Activated T-cell treated with anti-CD3 and anti-CD28 coated beads, Interleukin-2, amount 50 U/mL, for 4 hours (primary cell): ENCODE data around the gene TOMM70. TPM values are rescaled to one million over a fixed set of nuclear protein-coding genes. Genes with fewer than 3 reads are reported as not detected.

Source experiments
- ATAC-seq, 2 donors: fragments of 200-7000 bp; cut with Tn5 transposase; one replicate each; pipeline ENCODE4 v1.10.0; 2021
- DNase-seq: peaks from one replicate; pipeline ENCODE4 v3.0.0-alpha.2; 2020
- H3K27me3 Mint-ChIP-seq: one replicate; pipeline ENCODE4 v1.8.0; 2021; ENCODE audit warnings: low read depth, mixed read lengths
- H3K36me3 Mint-ChIP-seq: one replicate; pipeline ENCODE4 v1.8.0; 2022; ENCODE audit warnings: mixed read lengths; ENCODE audit not compliant: insufficient read depth
- H3K4me1 Mint-ChIP-seq: one replicate; pipeline ENCODE4 v1.8.0; 2021; ENCODE audit warnings: low read depth, mixed read lengths
- H3K4me3 Mint-ChIP-seq: one replicate; pipeline ENCODE4 v1.8.0; 2021; ENCODE audit warnings: mild to moderate bottlenecking, moderate library complexity, mixed read lengths
- H3K9me3 Mint-ChIP-seq: one replicate; pipeline ENCODE4 v1.8.0; 2021; ENCODE audit warnings: mixed read lengths
- total RNA-seq, 3 donors: library from RNA; stranded (reverse); gene quantifications; one replicate each; pipeline ENCODE4 v1.2.1, GENCODE V29; 2021

The TOMM70 gene
- total RNA-seq, 3 donors from 2014 or later: 75.0 to 79.5 (median 77.6) TPM

DNA sequence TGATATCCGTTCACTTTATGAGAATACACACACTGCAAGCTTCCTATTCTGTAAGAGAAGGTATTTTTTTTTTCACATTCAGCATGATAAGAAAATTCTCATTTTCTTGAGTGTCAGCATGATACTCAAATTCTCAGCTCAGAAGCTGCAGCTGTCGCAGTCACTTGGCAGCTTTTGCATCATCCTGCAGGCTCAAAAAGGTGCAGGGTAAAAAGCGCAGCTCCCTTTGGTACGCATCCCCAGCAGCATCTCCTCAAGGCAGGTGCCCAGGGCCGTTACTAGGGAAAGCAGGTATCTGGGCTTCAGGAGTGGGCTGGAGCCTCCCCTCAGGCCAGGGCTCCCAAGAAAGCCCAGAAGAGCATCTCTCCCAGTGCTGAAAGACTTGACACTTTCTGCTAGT is 22.7 kb upstream of the TOMM70 start:
- DNase-seq (no peak), ATAC-seq (no peak)
- H3K27me3 Mint-ChIP-seq: peaks cover 3% of the 10 kb centered on the region
- H3K36me3 Mint-ChIP-seq: no peaks in the 10 kb centered on the region
- no peaks in the 10 kb centered on the region for H3K4me1 Mint-ChIP-seq
- H3K9me3 Mint-ChIP-seq: no peaks in the 10 kb centered on the region
- H3K4me3 Mint-ChIP-seq: no peak overlapping the region

DNA sequence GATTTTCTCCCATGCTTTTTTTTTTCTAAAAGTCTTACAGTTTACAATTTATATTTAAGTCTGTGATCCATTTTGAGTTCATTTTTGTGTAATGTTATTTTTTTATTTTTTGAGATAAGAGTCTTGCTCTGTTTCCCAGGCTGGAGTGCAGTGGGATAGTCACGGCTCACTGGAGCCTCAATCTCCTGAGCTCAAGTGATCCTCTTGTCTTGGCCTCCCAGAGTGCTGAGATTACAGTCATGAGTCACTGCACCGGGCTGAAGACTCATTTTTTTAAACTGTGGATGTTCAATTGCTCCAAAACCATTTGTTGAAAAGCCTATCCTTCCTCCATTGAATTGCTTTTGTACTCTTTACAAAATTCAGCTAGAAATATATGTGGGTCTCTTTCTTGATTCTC is 20.0 kb upstream of the TOMM70 start:
- ATAC-seq (no peak), DNase-seq (no peak)
- Mint-ChIP-seq H3K9me3 (no peaks in the 10 kb centered on the region), H3K4me3 (no peak overlapping the region), H3K27me3 (no peaks in the 10 kb centered on the region), H3K4me1 (no peaks in the 10 kb centered on the region), H3K36me3 (no peaks in the 10 kb centered on the region)

DNA sequence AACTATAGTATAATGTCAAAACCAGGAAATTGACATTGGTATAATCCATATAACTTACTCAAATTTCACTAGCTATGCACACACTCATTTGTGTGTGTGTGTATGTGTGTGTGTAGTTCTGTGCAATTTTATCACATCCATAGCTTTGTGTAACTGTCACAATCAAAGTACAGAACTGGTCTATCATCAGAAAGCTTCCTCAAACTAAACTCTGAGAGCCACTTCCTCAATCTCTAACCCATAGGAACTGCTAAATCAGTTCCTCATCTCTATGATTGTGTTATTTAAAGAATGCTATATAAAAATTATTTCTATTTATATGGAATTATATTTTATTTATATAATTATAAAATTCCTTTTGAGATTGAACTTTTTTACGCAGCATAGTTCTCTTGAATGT is 18.5 kb upstream of the TOMM70 start:
- H3K4me3 Mint-ChIP-seq: no peak overlapping the region
- H3K9me3 Mint-ChIP-seq: no peaks in the 10 kb centered on the region
- DNase-seq (no peak), ATAC-seq (no peak)
- H3K27me3 Mint-ChIP-seq: no peaks in the 10 kb centered on the region
- no peaks in the 10 kb centered on the region for H3K4me1 Mint-ChIP-seq
- H3K36me3 Mint-ChIP-seq: no peaks in the 10 kb centered on the region

DNA sequence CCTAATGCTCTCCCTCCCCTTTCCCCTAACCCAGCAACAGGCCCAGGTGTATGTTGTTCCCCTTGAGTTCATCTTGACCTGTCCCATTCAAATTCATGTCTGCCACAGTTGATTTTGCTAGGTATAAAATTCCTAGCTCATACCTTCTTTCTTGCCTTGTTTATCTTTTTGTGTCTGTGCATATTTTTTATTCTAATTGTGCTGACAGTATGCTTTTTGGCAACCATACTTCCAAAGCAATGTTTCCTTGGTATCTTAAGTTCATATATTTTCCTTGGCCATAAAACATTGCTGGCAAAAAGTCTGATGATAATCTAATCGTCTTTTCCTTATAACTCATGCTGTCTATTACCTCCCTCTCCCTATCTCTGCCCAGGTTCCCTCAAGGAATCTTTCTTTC is 16.0 kb upstream of the TOMM70 start:
- no peaks in the 10 kb centered on the region for H3K27me3 Mint-ChIP-seq
- no peaks in the 10 kb centered on the region for H3K4me1 Mint-ChIP-seq
- H3K9me3 Mint-ChIP-seq: peaks cover 14% of the 10 kb centered on the region
- H3K4me3 Mint-ChIP-seq: no peak overlapping the region
- peaks cover 10% of the 10 kb centered on the region for H3K36me3 Mint-ChIP-seq
- DNase-seq (no peak), ATAC-seq (no peak)

DNA sequence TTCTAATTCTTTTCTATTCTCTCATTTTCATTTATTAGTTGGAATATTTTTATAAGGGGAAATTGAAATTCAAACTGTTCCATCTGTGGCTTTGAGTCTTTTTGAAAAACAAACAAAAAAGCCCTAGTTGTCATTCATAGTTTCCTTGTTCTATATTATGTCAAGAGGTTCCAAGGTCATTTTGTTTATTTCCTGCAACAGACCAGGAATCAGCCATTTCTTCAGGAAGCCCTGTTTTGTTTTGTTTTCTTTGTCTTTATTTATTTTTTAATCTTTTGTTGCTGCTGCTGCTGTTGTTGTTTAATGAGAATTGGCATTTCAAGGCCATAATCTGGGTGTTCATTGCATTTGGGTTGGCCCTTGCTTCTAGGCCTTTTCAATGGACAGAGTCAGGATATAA is 15.3 kb upstream of the TOMM70 start:
- H3K27me3 Mint-ChIP-seq: no peaks in the 10 kb centered on the region
- H3K36me3 Mint-ChIP-seq: peaks cover 11% of the 10 kb centered on the region
- H3K9me3 Mint-ChIP-seq: peaks cover 20% of the 10 kb centered on the region
- H3K4me3 Mint-ChIP-seq: no peak overlapping the region
- H3K4me1 Mint-ChIP-seq: no peaks in the 10 kb centered on the region
- ATAC-seq (no peak), DNase-seq (no peak)

DNA sequence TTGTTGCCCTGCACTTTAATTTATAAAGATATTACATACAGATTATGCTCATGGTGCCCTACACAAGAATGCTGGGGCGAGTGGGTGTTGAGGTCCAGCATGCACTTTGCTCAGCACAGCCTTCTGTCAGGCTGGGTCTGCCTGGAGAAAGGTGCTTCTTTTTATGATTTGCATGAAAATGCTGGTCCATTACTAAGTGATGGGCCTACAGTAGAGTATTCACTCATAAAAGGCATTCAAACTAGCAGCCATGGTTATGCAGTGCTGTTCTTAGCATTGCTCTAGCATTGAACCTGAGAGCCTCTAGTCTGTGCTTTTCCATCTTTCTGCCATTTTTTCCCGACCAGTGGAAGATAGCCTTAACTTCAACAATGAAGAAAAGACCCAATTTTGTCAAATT is 12.7 kb upstream of the TOMM70 start:
- no peak for ATAC-seq
- H3K36me3 Mint-ChIP-seq: peaks cover 18% of the 10 kb centered on the region
- peaks cover 24% of the 10 kb centered on the region for H3K9me3 Mint-ChIP-seq
- H3K4me1 Mint-ChIP-seq: no peaks in the 10 kb centered on the region
- no peak overlapping the region for H3K4me3 Mint-ChIP-seq
- no peak for DNase-seq
- H3K27me3 Mint-ChIP-seq: no peaks in the 10 kb centered on the region

DNA sequence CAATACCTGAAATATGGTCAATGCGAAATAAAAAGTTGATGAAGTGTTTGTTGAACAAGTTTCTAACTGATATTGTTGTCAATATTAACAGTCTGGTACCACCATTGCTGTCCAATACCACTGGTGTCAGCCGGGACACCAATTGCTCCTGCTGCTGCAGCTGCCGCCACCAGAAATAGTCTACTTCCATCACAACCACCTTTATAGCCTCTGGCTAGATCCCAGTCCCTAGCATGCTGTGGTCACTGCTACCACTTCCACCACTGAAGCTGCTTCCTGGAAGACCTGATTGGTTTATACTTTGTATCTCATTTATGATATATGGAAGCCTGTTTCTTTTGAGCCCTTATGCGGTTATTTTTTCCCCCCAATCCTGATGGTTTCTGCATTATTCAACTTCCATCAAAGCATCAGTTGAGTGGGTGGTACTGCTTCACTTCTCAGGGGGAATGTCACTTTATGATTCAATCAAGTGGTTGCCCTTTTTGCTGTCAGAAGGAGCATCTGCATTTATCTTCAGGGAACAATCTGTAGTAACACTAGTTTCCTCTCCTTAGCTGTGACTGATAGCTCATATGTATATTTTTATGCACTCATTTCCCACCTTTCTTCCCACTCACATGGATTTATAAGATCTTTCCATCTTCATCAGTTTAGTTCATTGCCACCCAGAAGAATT is 12.2 kb upstream of the TOMM70 start:
- peaks cover 18% of the 10 kb centered on the region for H3K36me3 Mint-ChIP-seq
- ATAC-seq (no peak), DNase-seq (no peak)
- no peaks in the 10 kb centered on the region for H3K27me3 Mint-ChIP-seq
- no peak overlapping the region for H3K4me3 Mint-ChIP-seq
- peaks cover 24% of the 10 kb centered on the region for H3K9me3 Mint-ChIP-seq
- H3K4me1 Mint-ChIP-seq: no peaks in the 10 kb centered on the region

DNA sequence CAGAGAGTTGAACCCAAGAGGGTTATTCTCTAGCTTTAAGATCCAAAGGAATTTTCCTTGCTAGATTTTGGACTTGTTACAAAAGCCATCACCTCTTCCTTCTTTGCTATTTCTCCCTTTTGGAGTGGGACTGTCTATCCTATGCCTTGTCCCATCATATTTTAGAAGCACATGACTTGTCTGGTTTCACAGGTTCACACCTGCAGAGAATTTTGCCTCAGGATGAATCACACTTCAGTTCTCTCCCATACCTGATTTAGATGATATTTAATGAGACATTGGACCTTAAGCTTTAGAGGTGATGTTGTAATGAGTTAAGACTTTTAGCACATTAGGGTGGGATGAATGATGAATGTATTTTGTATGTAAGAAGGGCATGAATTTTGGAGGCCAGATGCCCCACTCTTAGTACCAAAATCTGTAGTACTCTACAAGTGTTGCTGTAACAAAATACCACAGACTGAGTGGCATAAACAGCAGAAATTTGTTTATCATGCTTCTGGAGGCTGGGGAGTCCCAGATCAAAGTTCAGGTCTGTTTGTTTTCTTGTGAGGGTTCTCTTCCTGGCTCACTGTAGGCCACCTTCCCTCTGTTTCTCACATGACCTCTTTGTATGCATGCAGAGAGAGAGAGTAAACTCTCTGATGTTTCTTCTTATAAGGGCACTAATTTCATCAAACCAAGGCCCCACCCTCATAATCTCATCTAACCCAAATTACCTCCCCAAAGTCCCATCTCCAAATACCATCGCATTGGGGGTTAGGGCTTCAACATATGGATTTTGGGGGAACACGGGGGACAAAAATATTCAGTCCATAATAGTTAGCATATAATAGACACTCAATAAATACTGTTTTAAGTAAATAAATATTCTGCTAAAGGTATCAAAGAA is 10.4 kb upstream of the TOMM70 start:
- DNase-seq (no peak), ATAC-seq (no peak)
- Mint-ChIP-seq H3K4me3 (no peak overlapping the region), H3K36me3 (peaks cover 24% of the 10 kb centered on the region), H3K27me3 (no peaks in the 10 kb centered on the region), H3K4me1 (no peaks in the 10 kb centered on the region), H3K9me3 (peaks cover 33% of the 10 kb centered on the region)

DNA sequence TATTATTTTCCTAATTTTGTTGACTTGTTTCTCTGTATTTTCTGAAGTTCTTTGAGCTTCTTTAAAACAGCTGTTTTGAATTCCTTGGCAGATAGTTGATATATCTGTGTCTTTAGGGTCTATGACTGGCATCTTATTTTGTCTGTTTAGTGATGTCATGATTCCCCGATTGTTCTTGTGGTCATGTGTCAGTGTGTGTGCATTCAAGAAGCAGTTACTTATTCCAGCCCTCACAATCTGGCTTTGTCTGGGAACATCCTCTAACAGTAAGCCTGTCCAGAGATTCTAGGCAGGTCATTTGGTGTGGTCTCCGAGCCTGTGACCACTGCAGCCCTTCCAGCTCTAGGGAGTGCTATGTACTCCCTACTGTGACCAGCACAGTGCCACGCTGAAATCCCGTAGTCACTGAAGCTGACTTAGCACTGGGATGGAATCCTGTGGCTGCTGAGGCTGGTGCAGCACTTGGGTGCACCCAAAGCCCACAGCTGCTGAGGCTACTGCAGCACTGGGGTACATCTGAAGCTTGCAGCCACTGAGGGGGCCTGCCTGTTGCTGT is 7.2 kb upstream of the TOMM70 start:
- peaks cover 13% of the 10 kb centered on the region for H3K4me1 Mint-ChIP-seq
- ATAC-seq (no peak), DNase-seq (no peak)
- peaks cover 24% of the 10 kb centered on the region for H3K9me3 Mint-ChIP-seq
- no peaks in the 10 kb centered on the region for H3K27me3 Mint-ChIP-seq
- peaks cover 26% of the 10 kb centered on the region for H3K36me3 Mint-ChIP-seq
- no peak overlapping the region for H3K4me3 Mint-ChIP-seq

DNA sequence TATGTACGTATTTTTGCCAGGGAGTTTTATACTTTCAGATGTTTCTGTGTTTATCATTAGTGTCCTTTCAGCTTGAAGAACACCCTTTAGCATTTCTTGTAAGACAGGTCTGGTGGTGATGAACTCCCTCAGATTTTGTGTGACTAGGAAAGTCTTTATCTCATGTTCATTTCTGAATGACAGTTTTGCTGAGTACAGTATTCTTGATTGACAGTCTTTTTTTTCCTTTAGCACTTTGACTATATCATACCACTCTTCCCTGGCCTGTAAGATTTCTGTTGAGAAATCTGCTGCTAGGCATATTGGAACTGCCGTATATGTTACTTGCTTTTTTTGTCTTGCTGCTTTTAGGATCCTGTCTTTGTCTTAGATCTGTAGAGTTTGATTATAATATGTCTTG is 6.3 kb upstream of the TOMM70 start:
- Mint-ChIP-seq H3K4me3 (no peak overlapping the region), H3K4me1 (peaks cover 22% of the 10 kb centered on the region), H3K9me3 (peaks cover 19% of the 10 kb centered on the region), H3K36me3 (peaks cover 19% of the 10 kb centered on the region), H3K27me3 (no peaks in the 10 kb centered on the region)
- ATAC-seq: no peak
- no peak for DNase-seq

DNA sequence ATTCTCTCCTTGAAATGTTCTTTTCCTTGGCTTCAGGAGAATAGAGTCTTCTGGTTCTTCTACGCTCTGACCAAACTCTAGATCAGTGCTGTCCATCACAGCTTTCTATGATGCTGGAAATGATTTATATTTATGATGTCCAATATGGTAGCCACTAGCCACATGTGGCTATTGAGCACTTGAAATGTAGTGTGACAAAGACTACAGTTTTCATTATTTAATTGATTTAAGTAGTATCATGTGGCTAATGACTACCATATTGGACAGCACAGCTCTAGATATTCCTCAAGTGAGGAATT is 3.3 kb upstream of the TOMM70 start:
- Mint-ChIP-seq H3K36me3 (peaks cover 8% of the 10 kb centered on the region), H3K4me3 (no peak overlapping the region), H3K9me3 (peaks cover 9% of the 10 kb centered on the region), H3K27me3 (no peaks in the 10 kb centered on the region), H3K4me1 (peaks cover 40% of the 10 kb centered on the region)
- DNase-seq (no peak), ATAC-seq (no peak)

DNA sequence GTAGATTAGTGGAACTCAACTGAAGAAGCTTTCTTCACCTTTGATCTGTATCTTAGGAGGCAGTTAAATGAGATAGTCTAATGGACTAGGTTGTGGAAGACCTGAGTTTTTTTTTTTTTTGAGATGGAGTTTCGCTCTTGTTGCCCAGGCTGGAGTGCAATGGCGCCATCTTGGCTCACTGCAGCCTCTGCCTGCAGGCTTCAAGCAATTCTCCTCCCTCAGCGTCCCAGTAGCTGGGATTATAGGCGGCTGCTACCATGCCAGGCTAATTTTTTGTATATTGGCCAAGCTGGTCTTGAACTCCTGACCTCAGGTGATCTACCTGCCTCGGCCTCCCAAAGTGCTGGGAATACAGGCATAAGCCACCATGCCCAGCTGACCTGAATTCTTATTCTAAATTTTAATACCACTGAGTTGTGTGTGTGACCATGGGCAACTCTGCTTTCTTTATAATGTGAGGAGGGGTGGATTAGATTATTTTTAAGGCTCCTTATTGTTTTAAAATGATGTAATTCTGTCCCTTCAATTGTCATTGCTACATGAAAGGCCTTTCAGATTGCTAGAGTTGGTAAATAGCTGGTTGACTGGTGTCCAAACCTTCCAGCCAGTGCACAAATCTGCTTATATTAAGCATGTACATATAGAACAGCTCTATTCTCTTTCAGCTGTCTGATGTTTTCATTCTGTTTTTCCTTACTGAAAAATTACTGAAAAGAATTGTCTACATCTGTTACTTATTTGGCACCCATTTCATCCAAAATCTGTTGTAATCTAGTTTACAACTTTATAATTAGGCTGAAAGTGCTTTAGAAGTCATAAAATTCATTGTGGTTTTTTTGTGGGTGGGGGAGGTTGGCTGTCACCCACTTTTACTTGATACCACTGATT is 2.7 kb upstream of the TOMM70 start:
- Mint-ChIP-seq H3K9me3 (peaks cover 9% of the 10 kb centered on the region), H3K4me3 (no peak overlapping the region), H3K4me1 (peaks cover 46% of the 10 kb centered on the region), H3K36me3 (peaks cover 8% of the 10 kb centered on the region), H3K27me3 (no peaks in the 10 kb centered on the region)
- ATAC-seq (no peak), DNase-seq (no peak)

DNA sequence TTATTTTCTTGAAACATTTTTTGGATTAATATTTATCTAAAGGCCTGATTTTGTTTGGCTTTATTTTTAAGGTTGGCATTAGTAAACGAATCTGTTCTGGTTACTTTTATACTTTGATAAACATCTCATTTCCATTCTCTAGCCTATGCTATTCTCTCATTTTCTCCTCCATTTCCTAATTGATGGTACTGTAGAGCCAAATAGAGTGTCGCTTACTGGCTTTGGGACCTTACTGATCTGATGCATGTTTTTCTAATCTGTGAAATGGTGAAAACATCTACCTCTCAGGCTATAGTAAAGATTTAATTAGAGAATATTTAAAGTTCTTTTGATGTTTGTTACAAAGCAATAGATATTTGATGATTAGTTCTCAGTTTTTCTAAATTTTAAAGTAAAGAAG is 2.0 kb upstream of the TOMM70 start:
- Mint-ChIP-seq H3K4me1 (peaks cover 50% of the 10 kb centered on the region), H3K4me3 (peak overlapping the region; percentile 97), H3K9me3 (peaks cover 8% of the 10 kb centered on the region), H3K36me3 (peaks cover 8% of the 10 kb centered on the region), H3K27me3 (no peaks in the 10 kb centered on the region)
- DNase-seq: no peak
- no peak for ATAC-seq

DNA sequence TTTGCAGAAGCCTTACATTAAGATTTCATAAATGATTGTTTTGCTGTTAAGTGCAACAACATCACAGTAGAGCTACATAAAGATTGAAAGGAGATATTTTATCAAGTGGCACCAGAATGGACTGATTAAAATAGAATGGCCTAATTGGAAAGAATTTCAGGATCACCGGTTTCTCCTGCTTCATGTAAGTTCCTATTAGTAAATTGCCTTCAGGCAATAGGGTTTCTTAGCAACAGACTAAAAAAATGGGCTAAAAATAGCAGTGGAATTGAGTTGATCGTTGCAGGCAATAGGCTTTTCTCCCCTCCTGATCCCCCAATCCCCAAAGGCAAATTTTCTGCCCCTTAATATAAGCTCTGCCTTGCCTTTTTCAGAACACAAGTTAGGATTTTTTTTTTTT is 1.4 kb upstream of the TOMM70 start:
- Mint-ChIP-seq H3K4me1 (peaks cover 54% of the 10 kb centered on the region), H3K4me3 (peak overlapping the region; percentile 97), H3K36me3 (peaks cover 4% of the 10 kb centered on the region), H3K9me3 (peaks cover 2% of the 10 kb centered on the region), H3K27me3 (no peaks in the 10 kb centered on the region)
- no peak for ATAC-seq
- no peak for DNase-seq
